Astrocyte (in vitro differentiated cells and primary cell): ENCODE results near the gene DNAH3. TPM values are rescaled to one million over a fixed set of nuclear protein-coding genes. Genes with fewer than 3 reads are reported as not detected.

Experiments used
- DNase-seq: peaks from one replicate; pipeline ENCODE4 v3.0.0-alpha.2; 2010; ENCODE audit warnings: low read depth
- FAIRE-seq: peaks from 2 replicates; lab custom pipeline; 2011; peaks lifted over from hg19 to GRCh38; lab: Jason Lieb, UNC
- H2AFZ ChIP-seq: 2 replicates; pipeline ENCODE4 v1.6.0; 2012; ENCODE audit warnings: low read depth, low read length, inconsistent platforms
- H3K27ac ChIP-seq: 2 replicates; pipeline ENCODE4 v1.5.1; 2011; ENCODE audit warnings: low read depth, low read length, inconsistent platforms
- H3K27me3 ChIP-seq: 2 replicates; pipeline ENCODE4 v1.6.0; 2011; ENCODE audit warnings: low read length, inconsistent platforms; ENCODE audit not compliant: insufficient read depth
- H3K36me3 ChIP-seq: 2 replicates; pipeline ENCODE4 v1.5.1; 2011; ENCODE audit warnings: low read length, inconsistent platforms; ENCODE audit not compliant: insufficient read depth
- H3K4me1 ChIP-seq: 2 replicates; pipeline ENCODE4 v1.5.1; 2011; ENCODE audit warnings: low read length, inconsistent platforms; ENCODE audit not compliant: insufficient read depth
- H3K4me2 ChIP-seq: 2 replicates; pipeline ENCODE4 v1.6.0; 2012; ENCODE audit warnings: low read length, inconsistent platforms
- H3K4me3 ChIP-seq: 2 replicates; pipeline ENCODE4 v1.5.1; 2011; ENCODE audit warnings: low read depth, mild to moderate bottlenecking, low read length, inconsistent platforms; ENCODE audit not compliant: insufficient read depth
- H3K79me2 ChIP-seq: 2 replicates; pipeline ENCODE4 v1.6.0; 2012; ENCODE audit warnings: mild to moderate bottlenecking, low read length, inconsistent platforms; ENCODE audit not compliant: insufficient read depth
- H3K9ac ChIP-seq: 2 replicates; pipeline ENCODE4 v1.6.0; 2012; ENCODE audit warnings: mild to moderate bottlenecking, low read length, inconsistent platforms
- H3K9me3 ChIP-seq: 2 replicates; pipeline ENCODE4 v1.5.1; 2012; ENCODE audit warnings: low read depth, mild to moderate bottlenecking, low read length, inconsistent platforms; ENCODE audit not compliant: insufficient read depth
- H4K20me1 ChIP-seq: 2 replicates; pipeline ENCODE4 v1.6.0; 2012; ENCODE audit warnings: low read length, inconsistent platforms; ENCODE audit not compliant: insufficient read depth
- H3K27ac Mint-ChIP-seq: one replicate; pipeline ENCODE4 v1.8.0; 2021; ENCODE audit warnings: mild to moderate bottlenecking, mixed read lengths; ENCODE audit not compliant: unreplicated experiment
- H3K27me3 Mint-ChIP-seq: one replicate; pipeline ENCODE4 v1.8.0; 2021; ENCODE audit warnings: low read depth, mixed read lengths; ENCODE audit not compliant: unreplicated experiment
- H3K36me3 Mint-ChIP-seq: one replicate; pipeline ENCODE4 v1.8.0; 2021; ENCODE audit warnings: low read depth, mixed read lengths; ENCODE audit not compliant: unreplicated experiment
- H3K4me1 Mint-ChIP-seq: one replicate; pipeline ENCODE4 v1.8.0; 2021; ENCODE audit warnings: low read depth, mixed read lengths; ENCODE audit not compliant: unreplicated experiment
- H3K4me3 Mint-ChIP-seq: one replicate; pipeline ENCODE4 v1.8.0; 2021; ENCODE audit warnings: mild to moderate bottlenecking, moderate library complexity, mixed read lengths; ENCODE audit not compliant: unreplicated experiment
- H3K9me3 Mint-ChIP-seq: one replicate; pipeline ENCODE4 v1.8.0; 2021; ENCODE audit warnings: mild to moderate bottlenecking, mixed read lengths; ENCODE audit not compliant: unreplicated experiment
- CTCF ChIP-seq: IDR thresholded peaks from 2 replicates; pipeline ENCODE4 v1.5.1; 2011; ENCODE audit warnings: low read depth, mild to moderate bottlenecking, inconsistent platforms, low read length, moderate library complexity; ENCODE audit not compliant: insufficient read depth
- EZH2 ChIP-seq: IDR thresholded peaks from 2 replicates; pipeline ENCODE4 v1.6.1; 2012; ENCODE audit warnings: mild to moderate bottlenecking, low read length, inconsistent platforms; ENCODE audit not compliant: insufficient read depth
- total RNA-seq: library from RNA; stranded (reverse); gene quantifications from 2 replicates; pipeline ENCODE4 v1.2.1, GENCODE V29; 2021

Gene DNAH3
- total RNA-seq, 1 donor from 2014 or later: not detected

- H3K4me1 ChIP-seq: peaks cover 58% of the 10 kb centered on the region
- TF ChIP-seq EZH2 (no peak), CTCF (no peak)
- DNase-seq (peak; percentile 92), FAIRE-seq (peak; percentile 66)
- H3K36me3 ChIP-seq: no peaks in the 10 kb centered on the region
- no peaks in the 10 kb centered on the region for H3K36me3 Mint-ChIP-seq
- H3K27me3 ChIP-seq: no peaks in the 10 kb centered on the region
- H3K4me1 Mint-ChIP-seq: peaks cover 70% of the 10 kb centered on the region
- H3K79me2 ChIP-seq: peaks cover 18% of the 10 kb centered on the region
- H3K9me3 Mint-ChIP-seq: no peaks in the 10 kb centered on the region
- peak overlapping the region; percentile 65 for H3K27ac ChIP-seq
- peak overlapping the region; percentile 42 for H3K9ac ChIP-seq
- peak overlapping the region; percentile 50 for H3K4me3 Mint-ChIP-seq
- no peak overlapping the region for H2AFZ ChIP-seq
- H4K20me1 ChIP-seq: no peaks in the 10 kb centered on the region
- no peaks in the 10 kb centered on the region for H3K9me3 ChIP-seq
- peak overlapping the region; percentile 7 for H3K4me3 ChIP-seq
- H3K27me3 Mint-ChIP-seq: no peaks in the 10 kb centered on the region
- H3K4me2 ChIP-seq: peak overlapping the region; percentile 69
- H3K27ac Mint-ChIP-seq: peak overlapping the region; percentile 91
These were observed 244.0 kb downstream of the DNAH3 start for GRCh38 chr16:20906341-20907255.

- peak overlapping the region; percentile 65 for H3K27ac ChIP-seq
- H3K4me1 Mint-ChIP-seq: peaks cover 64% of the 10 kb centered on the region
- peak overlapping the region; percentile 7 for H3K4me3 ChIP-seq
- H3K27me3 Mint-ChIP-seq: no peaks in the 10 kb centered on the region
- no peaks in the 10 kb centered on the region for H3K36me3 Mint-ChIP-seq
- no peaks in the 10 kb centered on the region for H3K9me3 Mint-ChIP-seq
- FAIRE-seq (no peak), DNase-seq (no peak)
- H4K20me1 ChIP-seq: no peaks in the 10 kb centered on the region
- peaks cover 54% of the 10 kb centered on the region for H3K4me1 ChIP-seq
- H3K36me3 ChIP-seq: no peaks in the 10 kb centered on the region
- H2AFZ ChIP-seq: no peak overlapping the region
- H3K79me2 ChIP-seq: peaks cover 26% of the 10 kb centered on the region
- TF ChIP-seq CTCF: no peak
- TF ChIP-seq EZH2: no peak
- peak overlapping the region; percentile 42 for H3K9ac ChIP-seq
- no peak overlapping the region for H3K4me3 Mint-ChIP-seq
- no peaks in the 10 kb centered on the region for H3K9me3 ChIP-seq
- no peaks in the 10 kb centered on the region for H3K27me3 ChIP-seq
- H3K4me2 ChIP-seq: peak overlapping the region; percentile 69
- peak overlapping the region; percentile 91 for H3K27ac Mint-ChIP-seq
These were observed 245.1 kb downstream of the DNAH3 start for GRCh38 chr16:20905576-20905975.
